H9 (cell line): Measurements from ENCODE around the gene KIF1A. TPM values are rescaled to one million over a fixed set of nuclear protein-coding genes. Genes with fewer than 3 reads are reported as not detected.

Source experiments
- DNase-seq: peaks from one replicate; pipeline ENCODE4 v3.0.0-alpha.2; 2017
- H2AFZ ChIP-seq: one replicate; pipeline ENCODE4 v1.6.1; 2013; ENCODE audit warnings: mild to moderate bottlenecking, low read length, control low read depth, moderate library complexity
- H2AK5ac ChIP-seq: 2 replicates; pipeline ENCODE4 v1.6.1; 2013; ENCODE audit warnings: low read length, control low read depth, mixed read lengths; ENCODE audit not compliant: insufficient read length
- H2BK120ac ChIP-seq: one replicate; pipeline ENCODE4 v1.6.1; 2013; ENCODE audit warnings: low read depth, mild to moderate bottlenecking, low read length, control low read depth, inconsistent platforms; ENCODE audit not compliant: poor library complexity, severe bottlenecking
- H2BK12ac ChIP-seq: 2 replicates; pipeline ENCODE4 v1.6.1; 2013; ENCODE audit warnings: low read length, control low read depth, mixed read lengths, low read depth; ENCODE audit not compliant: insufficient read length
- H2BK15ac ChIP-seq: 2 replicates; pipeline ENCODE4 v1.6.1; 2013; ENCODE audit warnings: low read depth, low read length, control low read depth
- H2BK20ac ChIP-seq: one replicate; pipeline ENCODE4 v1.6.1; 2013; ENCODE audit warnings: low read depth, mild to moderate bottlenecking, low read length, control low read depth, inconsistent platforms; ENCODE audit not compliant: poor library complexity, severe bottlenecking
- H2BK5ac ChIP-seq: 2 replicates; pipeline ENCODE4 v1.6.1; 2013; ENCODE audit warnings: low read length, control low read depth, mixed read lengths; ENCODE audit not compliant: insufficient read length
- H3K14ac ChIP-seq: 2 replicates; pipeline ENCODE4 v1.6.1; 2013; ENCODE audit warnings: low read length, control low read depth; ENCODE audit not compliant: insufficient read depth
- H3K18ac ChIP-seq: 2 replicates; pipeline ENCODE4 v1.6.1; 2013; ENCODE audit warnings: low read depth, mild to moderate bottlenecking, mixed read lengths, low read length, control low read depth; ENCODE audit not compliant: insufficient read length
- H3K23ac ChIP-seq: 2 replicates; pipeline ENCODE4 v1.6.1; 2013; ENCODE audit warnings: low read length, control low read depth, mixed read lengths, low read depth; ENCODE audit not compliant: insufficient read length
- H3K23me2 ChIP-seq: 2 replicates; pipeline ENCODE4 v1.6.1; 2013; ENCODE audit warnings: low read depth, mild to moderate bottlenecking, mixed read lengths, low read length, control low read depth; ENCODE audit not compliant: insufficient read length, poor library complexity, severe bottlenecking
- H3K27ac ChIP-seq: 2 replicates; pipeline ENCODE4 v1.5.1; 2013; ENCODE audit warnings: low read length, control low read depth, mixed read lengths, low read depth; ENCODE audit not compliant: insufficient read length
- H3K27me3 ChIP-seq: 2 replicates; pipeline ENCODE4 v1.6.1; 2013; ENCODE audit warnings: low read length, control low read depth, inconsistent platforms; ENCODE audit not compliant: insufficient read depth
- H3K4ac ChIP-seq: 2 replicates; pipeline ENCODE4 v1.6.1; 2013; ENCODE audit warnings: low read depth, mild to moderate bottlenecking, control low read depth, inconsistent platforms, low read length, moderate library complexity
- H3K4me1 ChIP-seq: 2 replicates; pipeline ENCODE4 v1.6.1; 2013; ENCODE audit warnings: low read length, control low read depth, inconsistent platforms; ENCODE audit not compliant: insufficient read depth
- H3K4me2 ChIP-seq: 2 replicates; pipeline ENCODE4 v1.6.1; 2013; ENCODE audit warnings: low read length, control low read depth, mixed read lengths; ENCODE audit not compliant: insufficient read length, insufficient read depth
- H3K56ac ChIP-seq: 2 replicates; pipeline ENCODE4 v1.6.1; 2013; ENCODE audit warnings: low read depth, mild to moderate bottlenecking, mixed read lengths, low read length, control low read depth; ENCODE audit not compliant: insufficient read length
- H3K79me1 ChIP-seq: 2 replicates; pipeline ENCODE4 v1.6.1; 2013; ENCODE audit warnings: low read depth, mild to moderate bottlenecking, moderate library complexity, low read length, control low read depth, inconsistent platforms; ENCODE audit not compliant: insufficient read depth, poor library complexity, severe bottlenecking
- H3K79me2 ChIP-seq: 2 replicates; pipeline ENCODE4 v1.6.1; 2013; ENCODE audit warnings: low read length, control low read depth, inconsistent platforms; ENCODE audit not compliant: insufficient read depth
- H3K9ac ChIP-seq: 2 replicates; pipeline ENCODE4 v1.6.1; 2013; ENCODE audit warnings: low read length, control low read depth, mixed read lengths; ENCODE audit not compliant: insufficient read length; ENCODE audit errors: extremely low read depth
- H3K9me3 ChIP-seq: one replicate; pipeline ENCODE4 v1.6.1; 2013; ENCODE audit warnings: low read depth, low read length, inconsistent platforms; ENCODE audit not compliant: control insufficient read depth
- H3T11ph ChIP-seq: one replicate; pipeline ENCODE4 v1.6.1; 2013; ENCODE audit warnings: mild to moderate bottlenecking, low read length, control low read depth, inconsistent platforms
- H4K20me1 ChIP-seq: one replicate; pipeline ENCODE4 v1.6.1; 2013; ENCODE audit not compliant: control insufficient read depth, insufficient read length, insufficient read depth
- H4K5ac ChIP-seq: 2 replicates; pipeline ENCODE4 v1.6.1; 2013; ENCODE audit warnings: low read depth, mild to moderate bottlenecking, mixed read lengths, low read length, control low read depth; ENCODE audit not compliant: insufficient read length
- H4K8ac ChIP-seq: replicated peaks from 2 replicates; pipeline ENCODE4 v1.6.1; 2013; ENCODE audit warnings: low read length, control low read depth, mixed read lengths, low read depth; ENCODE audit not compliant: insufficient read length
- H4K91ac ChIP-seq: 2 replicates; pipeline ENCODE4 v1.6.1; 2013; ENCODE audit warnings: low read depth, mild to moderate bottlenecking, moderate library complexity, mixed read lengths, low read length, control low read depth; ENCODE audit not compliant: insufficient read length
- H3K27ac Mint-ChIP-seq, 3 experiments: 2 replicates in 2 of 3; 3 replicates in 1 of 3; pipeline ENCODE4 v1.8.0; 2020 to 2021; ENCODE audit warnings: mixed read lengths in 3 of 3, mild to moderate bottlenecking in 1 of 3, moderate library complexity in 1 of 3
- H3K27me3 Mint-ChIP-seq: 2 replicates; pipeline ENCODE4 v1.8.0; 2021; ENCODE audit warnings: low read depth, mild to moderate bottlenecking, moderate library complexity, mixed read lengths
- H3K36me3 Mint-ChIP-seq, 3 experiments: 2 replicates in 2 of 3; 3 replicates in 1 of 3; pipeline ENCODE4 v1.8.0; 2020 to 2021; ENCODE audit warnings: low read depth in 3 of 3, mixed read lengths in 3 of 3; ENCODE audit not compliant: insufficient read depth in 1 of 3
- H3K4me1 Mint-ChIP-seq, 2 experiments: 2 replicates each; pipeline ENCODE4 v1.8.0; 2020; ENCODE audit warnings: mixed read lengths in 2 of 2
- H3K4me3 Mint-ChIP-seq, 2 experiments: 2 replicates in 1 of 2; 3 replicates in 1 of 2; pipeline ENCODE4 v1.8.0; 2020 to 2021; ENCODE audit warnings: mild to moderate bottlenecking in 2 of 2, mixed read lengths in 2 of 2, moderate library complexity in 1 of 2
- H3K9me3 Mint-ChIP-seq, 2 experiments: 2 replicates in 1 of 2; 3 replicates in 1 of 2; pipeline ENCODE4 v1.8.0; 2020; ENCODE audit warnings: mild to moderate bottlenecking in 2 of 2, mixed read lengths in 2 of 2, moderate library complexity in 1 of 2
- WGBS: extraction: QIAGEN DNeasy Blood & Tissue Kit; methylation state at CpG from one replicate; pipeline ENCODE4 v1.1.7; 2013; ENCODE audit warnings: missing lambda C conversion rate, low lambda C conversion rate, mixed read lengths; ENCODE audit not compliant: insufficient read length; ENCODE audit errors: extremely low coverage; 5-methylcytosine and 5-hydroxymethylcytosine counted together
- total RNA-seq: library from RNA; stranded (reverse); gene quantifications from 2 replicates; pipeline ENCODE4 v1.2.1, GENCODE V29; 2021
- TF ChIP-seq, protein P1 (sequence below): fragments of 200-600 bp; sonication (generic); conservative IDR thresholded peaks from 3 replicates; pipeline ENCODE4 v1.8.0; 2021; ENCODE audit warnings: antibody characterized with exemption, mild to moderate bottlenecking

Gene KIF1A
- total RNA-seq, 1 experiment from 2014 or later = 204 TPM

DNA sequence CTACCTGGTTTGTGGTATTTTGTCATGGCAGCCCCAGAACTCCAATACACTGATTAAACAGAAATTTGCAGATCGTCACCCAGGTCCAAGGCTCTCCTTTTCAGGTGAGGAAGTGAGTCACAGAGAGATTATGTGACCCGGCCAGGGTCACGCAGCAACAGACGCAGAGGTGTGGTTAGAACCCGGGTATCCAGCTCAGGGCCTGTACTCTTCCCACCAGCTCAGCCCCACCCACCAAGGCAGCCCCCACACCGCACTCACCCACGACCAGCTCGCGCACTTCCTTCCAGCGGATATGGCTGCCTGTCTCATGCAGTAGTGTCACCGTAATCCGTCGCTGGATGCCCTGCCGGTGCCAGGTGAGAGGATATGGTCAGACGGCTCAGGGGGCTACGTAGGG is 80.2 kb downstream of the KIF1A start:
- H3K4me1 Mint-ChIP-seq = no peaks in the 10 kb centered on the region
- Histone ChIP-seq H3K23ac (no peak overlapping the region), H4K8ac (no peak overlapping the region), H3K4ac (no peak overlapping the region), H3K9ac (no peak overlapping the region), H2AK5ac (no peak overlapping the region), H3K4me2 (no peak overlapping the region), H3K9me3 (no peaks in the 10 kb centered on the region), H4K91ac (no peak overlapping the region), H3K23me2 (no peaks in the 10 kb centered on the region), H3K18ac (no peak overlapping the region), H3T11ph (no peak overlapping the region), H3K79me2 (no peaks in the 10 kb centered on the region), H3K79me1 (no peaks in the 10 kb centered on the region), H4K5ac (no peak overlapping the region), H2BK15ac (no peak overlapping the region), H2BK120ac (no peak overlapping the region), H4K20me1 (no peaks in the 10 kb centered on the region), H2BK12ac (no peak overlapping the region), H2BK5ac (no peak overlapping the region), H2AFZ (no peak overlapping the region), H3K4me1 (no peaks in the 10 kb centered on the region), H3K14ac (no peak overlapping the region), H3K56ac (no peak overlapping the region), H2BK20ac (no peak overlapping the region), H3K27me3 (no peaks in the 10 kb centered on the region), H3K27ac (no peak overlapping the region)
- TF ChIP-seq, protein P1, sequence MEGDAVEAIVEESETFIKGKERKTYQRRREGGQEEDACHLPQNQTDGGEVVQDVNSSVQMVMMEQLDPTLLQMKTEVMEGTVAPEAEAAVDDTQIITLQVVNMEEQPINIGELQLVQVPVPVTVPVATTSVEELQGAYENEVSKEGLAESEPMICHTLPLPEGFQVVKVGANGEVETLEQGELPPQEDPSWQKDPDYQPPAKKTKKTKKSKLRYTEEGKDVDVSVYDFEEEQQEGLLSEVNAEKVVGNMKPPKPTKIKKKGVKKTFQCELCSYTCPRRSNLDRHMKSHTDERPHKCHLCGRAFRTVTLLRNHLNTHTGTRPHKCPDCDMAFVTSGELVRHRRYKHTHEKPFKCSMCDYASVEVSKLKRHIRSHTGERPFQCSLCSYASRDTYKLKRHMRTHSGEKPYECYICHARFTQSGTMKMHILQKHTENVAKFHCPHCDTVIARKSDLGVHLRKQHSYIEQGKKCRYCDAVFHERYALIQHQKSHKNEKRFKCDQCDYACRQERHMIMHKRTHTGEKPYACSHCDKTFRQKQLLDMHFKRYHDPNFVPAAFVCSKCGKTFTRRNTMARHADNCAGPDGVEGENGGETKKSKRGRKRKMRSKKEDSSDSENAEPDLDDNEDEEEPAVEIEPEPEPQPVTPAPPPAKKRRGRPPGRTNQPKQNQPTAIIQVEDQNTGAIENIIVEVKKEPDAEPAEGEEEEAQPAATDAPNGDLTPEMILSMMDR = no peak
- H3K27ac Mint-ChIP-seq = no peak overlapping the region; a peak in 2 of 7 replicates
- no peaks in the 10 kb centered on the region for H3K9me3 Mint-ChIP-seq
- H3K4me3 Mint-ChIP-seq = no peak overlapping the region
- WGBS = no CpG with 5 or more reads among the region's 16 CpGs
- no peak for DNase-seq
- peaks cover 46 to 78% (median 77%) of the 10 kb centered on the region in 3 experiments for H3K36me3 Mint-ChIP-seq
- H3K27me3 Mint-ChIP-seq = no peaks in the 10 kb centered on the region
